NT2/D1 (cell line): ENCODE data around the gene ELFN2.

ENCODE experiments used
- SUZ12 ChIP-seq: IDR thresholded peaks from 2 replicates; pipeline ENCODE4 v1.6.1; 2011; ENCODE audit not compliant: insufficient read length, insufficient read depth; ENCODE audit errors: extremely low read depth
- YY1 ChIP-seq: IDR thresholded peaks from 2 replicates; pipeline ENCODE4 v1.6.1; 2011; ENCODE audit not compliant: insufficient read length, insufficient read depth
- ZNF274 ChIP-seq: IDR thresholded peaks from 2 replicates; pipeline ENCODE4 v1.6.1; 2011; ENCODE audit warnings: mild to moderate bottlenecking, low read depth, low read length

- TF ChIP-seq YY1 = no peak
- no peak for TF ChIP-seq SUZ12
- no peak for TF ChIP-seq ZNF274
Measured at GRCh38 chr22:37320726-37321677, 106.3 kb downstream of the ELFN2 start.
